ENCODE results near the gene CHD1L. TPM values are rescaled to one million over a fixed set of nuclear protein-coding genes. Genes with fewer than 3 reads are reported as not detected.

CHD1L gene
- total and polyA plus RNA-seq, 2 of the 4 experiments (the other 2 are of a cell fraction): 31.2 to 47.5 TPM

GRCh38 chr1:147243841-147244240 is 1.4 kb downstream of the CHD1L start:
- peak overlapping the region; percentile 50; the same call in 2 of the 3 replicates for H2BK15ac ChIP-seq (ENCODE audit: low read depth, low read length)
- BruUV-seq (replicated peaks): TSS peak; percentile 30
- in situ Hi-C loops (cut with MboI; ENCODE audit: low sequenced_read_pairs): no loop called here
- peak overlapping the region; percentile 56; the same call in 1 of the 2 replicates for H3K4ac ChIP-seq (ENCODE audit: low read depth, low read length)
- DNase-seq (peak; percentile 19), ATAC-seq (ENCODE audit: low read depth) (no peak)
- peak overlapping the region; percentile 47; the same call in 1 of the 2 replicates for H2BK120ac ChIP-seq (ENCODE audit: low read depth, low read length)
- H4K20me1 ChIP-seq (ENCODE audit: insufficient read depth, low read length): peaks cover 34% of the 10 kb centered on the region
- H2BK5ac ChIP-seq (ENCODE audit: low read depth, low read length, poor library complexity, severe bottlenecking): peak overlapping the region; percentile 35
- H3K56ac ChIP-seq (ENCODE audit: extremely low read depth, insufficient read depth, low read length): peak overlapping the region; percentile 59; the same call in 1 of the 2 replicates
- H3K23ac ChIP-seq (ENCODE audit: low read depth, low read length): peak overlapping the region; percentile 89; the same call in 1 of the 2 replicates
- H3K9me1 ChIP-seq (ENCODE audit: insufficient read depth, low read length): peaks cover 11% of the 10 kb centered on the region
- no peaks in the 10 kb centered on the region for H3K36me3 ChIP-seq (ENCODE audit: control insufficient read depth, insufficient read depth, low read length)
- CTCF ChIA-PET: interaction anchor here (0.7 to 1.5 kb wide), 8 partner anchors 10 to 151 kb away, joined by 3 to 5 read pairs (median 3); partner anchors contain the start of gene FMO5
- intact Hi-C loops (cut with micrococcal nuclease): loop anchor here (1.0 to 2.0 kb wide), 2 partner anchors 49 to 160 kb away; no protein-coding TSS in a partner anchor
- H3K79me1 ChIP-seq (ENCODE audit: low read depth in 1 of 2, low read length in 2 of 2): peaks cover 3 to 30% of the 10 kb centered on the region in 2 experiments; a peak in 3 of 4 replicates
- H4K5ac ChIP-seq (ENCODE audit: low read depth, low read length): peak overlapping the region; percentile 40; the same call in 1 of the 2 replicates
- no peaks in the 10 kb centered on the region for H3K27me3 ChIP-seq (ENCODE audit: control insufficient read depth, insufficient read depth, low read length)
- H3K9ac ChIP-seq (ENCODE audit: low read depth, low read length): peak overlapping the region; percentile 77; the same call in 1 of the 2 replicates
- POLR2A ChIA-PET (ENCODE audit: unreplicated experiment): interaction anchor here (1.2 kb wide), 1 partner anchor 159 kb away, joined by 9 read pairs; no protein-coding TSS in a partner anchor
- 10% methylated on average over 3 of the region's 4 CpGs; no CpG with 5 or more reads in 1 of the 2 experiments for WGBS, 2 experiments (ENCODE audit: extremely low coverage in 2 of 2, insufficient read length in 1 of 2)
- peaks cover 7% of the 10 kb centered on the region for H3K4me1 ChIP-seq (ENCODE audit: control insufficient read depth, insufficient read depth, low read length)
- H4K91ac ChIP-seq (ENCODE audit: insufficient read depth, low read depth, low read length): peak overlapping the region; percentile 23; the same call in 1 of the 2 replicates
- H3K9me3 ChIP-seq (ENCODE audit: control insufficient read depth, insufficient read depth, low read length): no peaks in the 10 kb centered on the region
- peak overlapping the region; percentile 64 for H3K14ac ChIP-seq (replicated peaks; ENCODE audit: low read depth, low read length)
- no peak for TF ChIP-seq MAFK (IDR thresholded peaks at IDR 0.05; ENCODE audit: low read depth, low read length)
- TF ChIP-seq MXI1 (IDR thresholded peaks at IDR 0.05; ENCODE audit: borderline replicate concordance, low read depth, low read length): no peak
- TF ChIP-seq NFE2L2 (IDR thresholded peaks at IDR 0.05; ENCODE audit: low read depth, low read length): no peak
- TF ChIP-seq CHD1 (IDR thresholded peaks at IDR 0.05; ENCODE audit: low read depth, low read length): no peak
- no peak for TF ChIP-seq USF2 (IDR thresholded peaks at IDR 0.05; ENCODE audit: low read depth, low read length)
- no peak for TF ChIP-seq FOS (IDR thresholded peaks at IDR 0.05; ENCODE audit: low read depth, low read length)
- TF ChIP-seq MAZ (IDR thresholded peaks at IDR 0.05; ENCODE audit: borderline replicate concordance, low read depth, low read length): no peak
- no peak for TF ChIP-seq CTCF (conservative IDR thresholded peaks at IDR 0.05; ENCODE audit: low read depth, low read length)
- TF ChIP-seq BHLHE40 (IDR thresholded peaks at IDR 0.05; ENCODE audit: low read depth, low read length): no peak
- no peak for TF ChIP-seq RAD21 (IDR thresholded peaks at IDR 0.05; ENCODE audit: low read length)
- TF ChIP-seq RCOR1 (IDR thresholded peaks at IDR 0.05; ENCODE audit: insufficient replicate concordance, low read length): no peak
- TF ChIP-seq ELK1 (IDR thresholded peaks at IDR 0.05; ENCODE audit: borderline replicate concordance, low read depth, low read length): no peak
- no peak for TF ChIP-seq RFX5 (IDR thresholded peaks at IDR 0.05; ENCODE audit: low read depth, low read length)
- H3K4me3 ChIP-seq (ENCODE audit: insufficient read depth, low read depth, low read length): peak overlapping the region; percentile 70
- no peak overlapping the region for H2AFZ ChIP-seq (replicated peaks; ENCODE audit: low read length, poor library complexity)
- H3K27ac ChIP-seq (ENCODE audit: insufficient read depth, low read length): no peak overlapping the region
- H2BK20ac ChIP-seq (ENCODE audit: low read depth, low read length): no peak overlapping the region; the same call in 1 of the 2 replicates
- peak overlapping the region; percentile 80; the same call in 1 of the 2 replicates for H3K18ac ChIP-seq (ENCODE audit: low read depth, low read length)
- peak overlapping the region; percentile 68 for H2AK9ac ChIP-seq (replicated peaks; ENCODE audit: low read depth, low read length, poor library complexity)
- dilution Hi-C loops (cut with HindIII; ENCODE audit: low sequenced_read_pairs, unreplicated experiment): no loop called here
- peak overlapping the region in 1 of 2 experiments; percentile 9; a peak in 1 of 4 replicates for H4K8ac ChIP-seq (ENCODE audit: low read depth in 2 of 2, low read length in 2 of 2)
- H2AK5ac ChIP-seq (ENCODE audit: low read depth, low read length): peak overlapping the region; percentile 43; the same call in 1 of the 2 replicates
- H3K4me2 ChIP-seq (ENCODE audit: low read depth, low read length): peak overlapping the region; percentile 85

All from IMR-90 (cell line).